SK-N-MC (cell line): ENCODE results near the gene RMDN2.

ENCODE experiments used
- EZH2 ChIP-seq: fragments of 200-600 bp; sonication (generic); IDR thresholded peaks from one replicate; pipeline ENCODE4 v1.6.1; 2017; ENCODE audit warnings: antibody characterized with exemption
- POLR2AphosphoS5 ChIP-seq: IDR thresholded peaks from 2 replicates; pipeline ENCODE4 v1.6.1; 2012; ENCODE audit warnings: mild to moderate bottlenecking, low read depth, low read length, borderline replicate concordance

GRCh38 chr2:37894601-37895000 is 30.5 kb upstream of the RMDN2 start:
- TF ChIP-seq EZH2: no peak
- TF ChIP-seq POLR2AphosphoS5: no peak
